Effector CD8-positive, alpha-beta T cell (primary cell): ENCODE data around the gene KPNA3.
A peak's percentile ranks its signal among the peaks of the same experiment; 100 is the strongest.
"Not testable (repeated sequence)": the region's sequence is repeated elsewhere in the genome, so short reads cannot be mapped to it uniquely, and the experiment has no call there.

Experiments
- DNase-seq: peaks from one replicate; lab custom pipeline; 2025; lab: John Stamatoyannopoulos, UW
- total RNA-seq, 4 experiments: gene quantifications; one replicate each; lab custom pipeline; 2026; lab: John Stamatoyannopoulos, UW

Gene KPNA3
- total RNA-seq = 31.9 to 50.5 (median 44.5) reads per million in 4 experiments

- peak; percentile 91 for DNase-seq
Observed at GRCh38 chr13:49792550-49793324, at the start of gene KPNA3. Gene KPNA3, minus strand, starts transcription at chr13:49792682. Its CDS starts 176 bp downstream, at chr13:49792506.

- no peak for DNase-seq
Observed at GRCh38 chr13:49841964-49842363, 49.5 kb upstream of the KPNA3 start.

- DNase-seq = no peak
Observed at GRCh38 chr13:49840675-49841074, 48.2 kb upstream of the KPNA3 start.

DNA sequence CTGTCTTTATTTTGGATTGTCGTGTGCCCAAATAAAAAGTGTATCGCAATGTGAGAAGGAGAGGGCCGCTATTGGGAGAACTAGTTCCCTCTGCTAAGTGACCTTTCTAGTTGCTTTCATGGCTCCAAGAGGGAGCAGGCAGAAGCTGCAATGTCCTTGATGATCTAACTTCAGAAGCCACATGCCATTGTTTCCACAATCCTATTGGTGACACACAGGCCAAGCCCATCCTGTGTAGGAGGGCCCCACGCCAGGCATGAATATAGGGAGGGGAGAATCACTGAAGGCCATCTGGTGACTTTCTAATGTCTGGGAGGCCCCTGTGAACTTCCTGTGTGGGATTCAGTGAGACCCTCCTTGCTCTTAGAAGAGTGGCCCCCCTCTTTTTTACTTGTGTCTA lies 47.8 kb upstream of the KPNA3 start:
- DNase-seq = no peak

DNA sequence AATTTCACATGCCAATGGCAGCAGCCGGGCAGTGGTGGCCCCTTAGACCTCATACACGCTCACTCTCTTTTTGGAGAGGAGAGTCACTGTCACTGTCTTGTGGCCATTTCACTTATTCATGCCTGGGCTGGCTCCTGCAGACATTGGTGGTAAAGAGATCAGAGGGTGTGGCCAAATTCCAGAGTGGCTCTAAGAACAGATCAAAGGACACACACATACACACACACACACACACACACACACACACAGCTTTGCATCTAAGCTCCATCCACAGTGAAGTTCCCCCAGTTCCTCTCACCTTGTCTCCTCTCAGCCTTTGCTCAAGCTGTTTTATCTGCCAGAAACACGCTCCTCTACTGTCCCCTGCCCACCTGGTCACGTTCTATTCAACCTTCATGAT lies 46.5 kb upstream of the KPNA3 start:
- no peak for DNase-seq

DNA sequence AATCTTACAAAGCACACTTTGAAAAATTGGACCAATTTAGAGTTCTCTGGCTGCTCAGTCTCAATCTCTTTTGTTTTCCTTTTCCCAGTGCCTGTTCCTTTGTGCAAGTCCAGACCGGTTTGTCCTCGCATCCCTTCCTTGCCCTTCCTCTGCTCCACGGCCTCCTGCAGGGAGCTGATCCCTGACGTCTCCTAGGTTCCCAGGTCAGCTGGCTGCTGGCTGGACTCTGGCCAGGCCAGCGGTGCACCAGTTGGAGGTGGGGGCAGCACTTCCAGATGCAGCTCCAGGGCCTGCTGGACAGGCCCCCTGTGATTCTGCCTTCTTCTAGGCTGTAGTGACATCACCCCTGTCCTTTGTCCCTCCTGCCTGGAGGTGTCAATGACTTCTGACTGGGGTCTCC lies 44.0 kb upstream of the KPNA3 start:
- no peak for DNase-seq

DNA sequence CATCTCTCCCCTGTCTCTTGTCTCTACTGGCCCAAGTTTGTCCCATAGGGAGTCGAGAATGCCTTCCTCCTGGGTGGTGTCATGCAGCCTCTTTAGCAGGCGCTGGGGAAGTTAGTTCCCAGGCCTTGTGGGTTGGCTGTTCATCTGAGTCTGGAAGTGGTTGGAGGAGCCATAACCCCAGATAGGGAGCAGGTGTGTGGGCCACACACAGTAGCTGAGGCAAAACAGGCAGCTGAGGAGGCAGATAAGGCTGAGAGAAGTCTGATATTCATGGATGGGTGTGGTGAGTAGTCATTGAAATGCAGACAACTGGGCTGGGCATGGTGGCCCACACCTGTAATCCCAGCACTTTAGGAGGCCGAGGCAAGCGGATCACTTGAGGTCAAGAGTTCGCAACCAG lies 40.9 kb upstream of the KPNA3 start:
- DNase-seq = no peak

DNA sequence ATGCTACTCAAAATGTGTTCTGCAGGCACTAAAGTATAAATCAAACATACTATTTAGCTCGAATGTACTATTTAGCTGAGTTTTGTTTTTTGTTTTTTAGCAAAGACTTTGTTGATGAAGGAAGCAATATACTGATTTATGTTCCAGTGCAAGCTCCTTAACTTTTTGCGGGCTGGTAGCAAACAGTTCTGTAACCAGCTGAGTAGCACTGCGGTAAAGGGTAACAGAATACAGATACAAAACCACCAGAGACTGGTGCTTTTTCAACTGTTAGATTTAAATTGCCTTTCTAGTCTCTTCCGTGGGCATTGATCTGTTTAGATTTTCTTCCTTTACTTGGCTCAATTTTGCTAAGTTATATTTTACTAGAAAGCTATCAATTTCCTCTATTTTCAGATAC lies 39.0 kb upstream of the KPNA3 start:
- no peak for DNase-seq

DNA sequence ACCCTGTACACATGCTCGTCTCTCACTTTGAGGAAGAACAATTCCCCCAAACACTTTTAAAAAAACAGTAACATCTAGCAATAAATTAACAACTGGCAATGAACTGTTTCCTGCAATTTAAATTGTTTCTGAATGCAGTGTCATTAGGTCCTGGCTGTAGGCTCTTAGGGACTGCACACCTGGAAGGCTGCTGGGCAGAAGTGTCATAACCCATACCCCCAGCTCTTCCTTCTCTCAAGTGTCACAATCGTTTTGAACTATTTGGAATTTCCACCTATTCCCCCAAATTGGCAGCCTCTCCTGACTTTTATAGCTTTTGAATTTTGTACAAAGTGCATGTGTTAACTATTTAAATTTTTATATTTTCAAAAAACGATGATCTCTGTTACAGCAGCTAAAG lies 38.2 kb upstream of the KPNA3 start:
- DNase-seq = no peak

DNA sequence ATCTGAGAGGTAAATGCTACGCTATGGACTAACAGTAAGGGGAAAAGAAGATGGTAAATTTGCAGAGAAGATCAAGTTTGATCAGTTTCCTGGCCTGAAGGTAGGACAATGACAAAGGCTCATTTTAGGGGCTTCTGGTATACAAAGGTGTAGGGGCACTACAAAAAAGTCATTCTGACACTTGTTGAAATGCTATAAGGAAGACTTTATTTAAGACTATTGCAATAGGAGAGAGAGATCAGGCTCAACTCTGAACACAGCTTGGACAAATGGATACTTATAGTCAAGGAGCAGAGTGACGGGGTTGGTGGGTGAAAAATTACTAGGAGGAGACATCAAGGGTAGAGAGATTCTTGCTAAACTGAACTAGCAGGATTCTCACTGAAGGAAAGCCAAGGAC lies 37.2 kb upstream of the KPNA3 start:
- DNase-seq = no peak

- no peak for DNase-seq
Observed at GRCh38 chr13:49828453-49828852, 36.0 kb upstream of the KPNA3 start.

DNA sequence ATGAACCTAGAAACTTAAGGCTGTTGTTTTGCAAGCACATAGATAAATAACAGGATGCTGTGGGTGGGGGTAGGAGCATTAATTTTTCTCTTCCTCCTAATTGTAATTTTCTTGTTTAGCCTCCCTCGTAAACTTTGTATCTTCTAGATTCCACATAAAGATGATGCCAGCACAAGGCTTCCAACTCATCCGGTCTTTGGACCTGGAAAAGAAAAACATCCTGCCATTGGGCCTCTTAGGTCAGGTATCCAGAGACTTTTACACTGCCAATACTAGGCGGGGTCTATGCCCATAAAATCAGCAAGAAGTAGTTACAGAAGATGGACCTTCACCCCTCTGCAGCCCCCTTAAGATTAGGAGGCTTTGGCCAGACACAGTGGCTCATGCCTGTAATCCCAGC lies 35.4 kb upstream of the KPNA3 start:
- no peak for DNase-seq

GRCh38 chr13:49827336-49827735 lies 34.9 kb upstream of the KPNA3 start:
- no peak for DNase-seq

DNA sequence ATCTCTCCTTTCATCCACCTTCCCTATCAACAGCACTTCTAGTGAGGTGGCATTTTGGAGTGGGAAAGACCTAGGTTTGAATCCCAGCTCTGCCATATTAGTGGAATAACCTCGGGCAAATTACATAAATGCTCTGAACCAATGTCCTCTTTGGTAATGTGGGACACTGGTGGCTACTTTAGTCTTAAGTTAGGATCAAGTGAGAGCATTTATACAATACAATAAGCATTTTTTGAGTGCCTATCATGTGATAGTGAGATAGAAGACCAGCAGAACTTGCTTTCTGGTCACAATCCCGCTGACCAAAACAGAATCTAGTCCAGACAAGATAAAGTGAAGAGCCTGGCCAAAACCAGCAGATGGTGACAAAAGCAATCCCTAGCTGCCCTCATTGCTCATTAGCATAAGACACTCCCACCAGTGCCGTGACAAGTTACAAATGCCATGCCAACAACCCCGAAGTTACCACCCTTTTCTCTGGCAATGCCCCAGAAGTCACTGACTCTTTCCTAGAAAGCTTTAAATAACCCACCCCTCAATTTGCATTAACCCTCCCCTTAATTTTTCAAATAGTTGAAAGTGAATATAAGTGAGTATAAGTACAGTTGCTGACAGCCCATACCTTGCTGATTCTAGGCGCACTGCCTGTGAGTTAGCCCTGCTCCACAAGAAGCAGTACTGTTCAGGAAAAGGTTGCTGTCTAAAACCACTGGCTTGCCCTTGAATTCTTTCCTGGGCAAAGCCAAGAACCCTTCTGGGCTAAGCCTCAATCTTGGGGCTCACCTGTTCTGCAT lies 28.9 kb upstream of the KPNA3 start:
- no peak for DNase-seq

DNA sequence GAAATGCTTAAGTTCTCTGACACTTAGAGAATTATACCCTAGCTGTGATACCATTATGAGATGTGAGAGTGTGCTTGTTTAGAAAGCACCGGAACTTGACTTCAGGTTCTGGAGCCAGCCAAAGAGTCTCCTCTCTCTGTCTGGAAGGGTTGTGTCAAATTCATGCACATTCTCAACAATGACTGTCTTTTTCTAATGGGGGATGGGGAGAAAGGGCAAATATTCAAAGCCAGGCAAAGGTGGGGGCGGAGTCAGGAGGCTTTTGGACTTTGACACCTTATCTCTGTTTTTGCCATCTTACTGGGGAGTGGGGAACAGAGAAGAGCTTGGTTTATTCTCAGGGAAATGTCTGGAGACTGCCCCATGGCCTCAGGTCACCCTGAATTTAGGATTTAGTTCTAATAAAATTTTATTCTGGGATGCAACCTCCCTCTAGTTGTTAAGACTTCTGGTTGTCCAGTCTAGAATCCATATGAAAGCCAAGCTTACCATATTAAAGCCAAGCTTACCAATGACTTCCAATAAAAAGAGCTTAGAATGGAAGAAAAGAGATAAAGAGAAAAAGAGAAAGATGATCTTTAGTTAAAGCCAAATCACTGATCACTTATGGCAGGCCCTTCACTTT lies 28.2 kb upstream of the KPNA3 start:
- DNase-seq = no peak

GRCh38 chr13:49816047-49816446 lies 23.6 kb upstream of the KPNA3 start:
- DNase-seq = not testable (repeated sequence)

DNA sequence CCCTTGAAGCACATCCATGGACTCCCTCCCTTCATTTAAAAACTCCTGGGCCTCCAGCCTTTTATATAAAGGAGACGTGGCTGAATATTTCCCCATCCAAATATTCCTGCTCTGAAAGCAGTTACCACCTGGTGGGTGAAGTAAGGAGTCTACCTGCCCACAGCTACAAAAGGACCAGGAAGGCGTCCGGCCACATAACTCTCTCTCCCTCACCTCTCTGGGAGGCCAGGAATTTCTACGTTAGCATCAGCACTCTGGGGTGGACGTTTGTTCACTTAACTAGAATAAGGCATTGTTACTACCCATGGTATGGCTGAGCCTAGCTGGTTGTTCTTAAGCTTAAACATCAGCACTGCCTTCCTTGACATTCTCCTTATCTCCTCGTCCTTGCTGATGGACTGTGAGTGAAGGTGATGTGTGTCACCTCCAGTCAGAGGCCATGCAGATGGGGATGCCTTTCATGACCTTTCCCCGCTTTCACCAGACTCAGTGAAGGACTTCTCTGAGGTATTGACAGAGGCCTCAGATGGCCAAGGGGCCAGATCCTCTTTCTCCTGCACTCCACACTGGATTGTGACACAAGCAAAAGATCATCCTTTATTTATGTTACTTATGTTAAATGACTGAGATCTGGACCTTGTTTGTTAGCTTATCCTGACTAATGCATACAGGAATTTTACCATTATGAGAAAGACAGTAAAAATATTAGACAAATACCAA lies 22.2 kb upstream of the KPNA3 start:
- DNase-seq = no peak

DNA sequence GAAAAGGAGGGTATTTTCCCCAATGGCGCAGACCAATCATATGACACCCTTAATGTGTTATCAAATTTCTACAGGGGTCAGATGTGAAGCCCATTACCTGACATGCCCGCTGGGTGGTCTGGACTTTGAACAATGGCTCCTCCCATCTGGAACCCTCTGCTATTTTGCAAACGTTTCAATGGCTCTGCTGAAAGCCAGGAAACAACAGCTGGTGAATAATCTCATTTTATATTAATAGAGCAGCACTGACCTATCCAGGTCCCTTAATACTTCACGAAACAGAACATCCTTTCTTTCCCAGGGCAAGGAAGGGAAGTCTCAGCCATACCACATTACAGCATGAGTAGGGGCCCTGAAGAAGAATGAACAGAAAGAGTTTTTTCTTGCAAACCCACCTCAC lies 20.3 kb upstream of the KPNA3 start:
- no peak for DNase-seq

DNA sequence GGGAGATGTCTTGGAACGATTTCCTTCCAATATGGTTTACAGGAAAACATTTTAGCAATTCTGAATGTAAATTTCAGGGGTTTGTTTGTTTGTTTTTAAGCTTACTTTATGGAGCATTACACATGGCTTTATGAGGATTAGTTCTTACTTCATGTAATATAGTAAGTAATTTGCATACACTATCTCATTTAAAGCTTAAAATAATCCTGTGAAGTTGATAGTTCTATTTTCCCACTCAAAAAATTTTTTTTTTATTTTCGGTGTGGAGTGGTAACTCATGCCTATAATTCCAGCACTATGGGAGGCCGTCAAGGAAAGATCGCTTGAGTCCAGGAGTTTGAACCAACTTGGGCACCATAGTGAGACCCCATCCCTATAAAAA lies 19.0 kb upstream of the KPNA3 start:
- DNase-seq = no peak

DNA sequence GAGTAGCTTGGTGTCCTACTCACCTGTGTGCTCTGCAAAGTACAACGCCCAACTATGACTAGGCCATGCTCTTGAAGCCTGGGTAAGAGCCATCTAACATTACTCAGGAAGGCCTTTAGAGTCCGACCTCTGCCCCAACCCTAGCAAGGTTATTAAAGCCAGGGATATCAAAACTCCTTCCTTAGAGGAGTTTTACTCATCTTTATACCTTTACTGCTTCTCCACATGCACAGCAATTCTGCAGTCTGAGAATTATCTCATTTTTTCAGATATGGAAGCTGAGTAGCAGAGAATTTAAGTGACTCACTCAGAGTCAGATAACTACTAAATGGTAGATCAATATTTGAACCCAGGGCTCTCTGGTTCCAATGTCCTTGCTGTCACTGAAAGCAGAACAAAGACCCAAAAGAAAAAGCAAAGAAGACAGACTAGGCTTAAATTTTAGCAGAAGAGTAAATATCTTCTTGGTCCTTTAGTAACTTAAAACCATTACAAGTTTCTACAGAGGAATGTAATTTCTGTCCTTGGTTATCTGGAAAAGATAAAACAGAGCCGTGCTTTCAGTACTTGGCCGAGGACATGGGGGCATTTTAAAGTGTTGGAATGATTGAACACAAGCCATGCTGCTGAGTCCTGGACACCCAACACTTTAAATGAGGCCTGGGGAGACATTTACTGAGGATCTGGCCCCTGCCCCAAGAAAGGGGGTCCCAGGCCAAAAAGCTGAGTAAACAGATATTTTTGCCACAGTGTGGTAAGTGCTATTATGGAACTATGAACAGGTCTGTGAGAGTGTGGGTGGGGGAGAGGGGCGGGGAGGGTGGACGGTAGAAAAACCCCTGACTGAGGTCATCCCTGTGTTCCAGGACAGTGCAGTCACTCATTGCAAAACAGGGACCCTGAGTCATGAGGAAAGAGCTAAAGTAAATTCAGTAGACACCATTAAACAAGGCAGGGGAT lies 18.4 kb upstream of the KPNA3 start:
- DNase-seq = no peak

- DNase-seq = no peak
Observed at GRCh38 chr13:49807681-49808080, 15.2 kb upstream of the KPNA3 start.
